ENCODE data around the gene TOMM40.

GRCh38 chr19:44894946-44895345 lies 3.9 kb downstream of the TOMM40 start:
- TF ChIP-seq POLR2A (IDR thresholded peaks at IDR 0.05) (no peak), CTCF (IDR thresholded peaks at IDR 0.05 in 8 of 11, conservative IDR thresholded peaks at IDR 0.05 in 3 of 11) (no peak)

Measured in spleen (tissue), 7 donors.